Activated naive CD8-positive, alpha-beta T cell treated with anti-CD3 and anti-CD28 coated beads, Interleukin-2, amount 50 U/mL, for 24 hours (primary cell): ENCODE data around the gene LDB3.
A peak's percentile ranks its signal among the peaks of the same experiment; 100 is the strongest.

Experiments used
- ATAC-seq: fragments of 150-1000 bp; cut with Tn5 transposase; one replicate; pipeline ENCODE4 v1.10.0; 2021
- DNase-seq: peaks from one replicate; pipeline ENCODE4 v3.0.0; 2021
- H3K27ac Mint-ChIP-seq: one replicate; pipeline ENCODE4 v1.8.0; 2021; ENCODE audit warnings: mild to moderate bottlenecking, mixed read lengths
- H3K27me3 Mint-ChIP-seq: one replicate; pipeline ENCODE4 v1.8.0; 2021; ENCODE audit warnings: mixed read lengths
- H3K36me3 Mint-ChIP-seq: one replicate; pipeline ENCODE4 v1.8.0; 2021; ENCODE audit warnings: low read depth, mixed read lengths
- H3K4me1 Mint-ChIP-seq: one replicate; pipeline ENCODE4 v1.8.0; 2021; ENCODE audit warnings: mixed read lengths
- H3K4me3 Mint-ChIP-seq: one replicate; pipeline ENCODE4 v1.8.0; 2021; ENCODE audit warnings: mild to moderate bottlenecking, moderate library complexity, mixed read lengths
- H3K9me3 Mint-ChIP-seq: one replicate; pipeline ENCODE4 v1.8.0; 2021; ENCODE audit warnings: mixed read lengths

LDB3 gene

DNA sequence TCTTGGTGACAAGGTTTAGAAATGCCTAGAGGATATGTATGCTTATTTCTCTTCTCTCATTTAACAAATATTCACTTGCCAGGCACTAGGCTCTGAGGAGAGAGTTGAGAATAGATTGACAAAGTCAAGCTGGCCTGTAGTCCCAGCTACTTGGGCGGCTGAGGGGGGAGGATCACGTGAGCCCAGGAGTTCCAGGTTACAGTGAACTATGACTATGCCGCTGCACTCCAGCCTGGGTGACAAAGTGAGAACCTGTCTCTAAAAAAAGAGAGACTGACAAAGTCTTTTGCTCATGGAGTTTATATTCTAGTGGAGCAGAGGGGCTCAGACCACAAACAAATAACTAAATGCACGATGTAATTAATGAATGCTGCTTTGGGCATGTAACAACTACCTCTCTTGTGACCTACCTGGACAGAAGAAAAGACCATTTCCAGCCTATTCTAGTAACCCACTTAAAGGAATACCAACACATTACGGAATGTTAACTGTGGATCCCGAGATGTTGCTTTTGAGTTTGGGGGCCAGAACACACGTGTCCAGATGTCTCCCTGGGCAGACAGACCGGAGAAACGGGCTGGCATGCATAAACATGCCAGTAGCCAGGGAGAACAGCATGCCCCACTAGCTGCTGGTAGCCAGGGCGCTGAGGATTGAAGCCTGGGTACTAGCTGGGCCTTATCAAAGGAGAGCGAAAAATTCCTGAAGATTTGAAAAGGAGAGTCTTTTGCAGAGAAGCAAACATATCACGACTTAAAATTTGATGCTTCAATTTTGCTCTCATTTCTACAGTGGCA is 85.5 kb downstream of the LDB3 start:
- Mint-ChIP-seq H3K4me1 (peaks cover 22% of the 10 kb centered on the region), H3K27me3 (peaks cover 25% of the 10 kb centered on the region), H3K36me3 (no peaks in the 10 kb centered on the region), H3K9me3 (no peaks in the 10 kb centered on the region), H3K4me3 (no peak overlapping the region), H3K27ac (no peak overlapping the region)
- no peak for DNase-seq
- ATAC-seq: no peak

DNA sequence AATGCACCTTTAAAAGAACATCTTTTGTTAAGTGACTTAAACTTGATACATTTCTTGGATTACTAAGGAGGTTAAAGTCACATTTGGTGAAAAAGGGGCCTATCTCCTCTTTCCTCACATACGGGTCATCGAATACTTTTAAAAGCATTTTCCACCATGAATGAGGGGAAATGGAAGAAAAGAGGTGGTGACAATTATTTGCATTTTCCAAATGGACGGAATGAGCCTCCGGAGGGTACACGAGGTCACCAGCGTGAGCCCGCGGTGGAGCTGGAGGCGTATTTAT is 87.1 kb downstream of the LDB3 start:
- peak overlapping the region; percentile 75 for H3K27ac Mint-ChIP-seq
- no peak for DNase-seq

GRCh38 chr10:86755740-86756510 is 87.6 kb downstream of the LDB3 start:
- ATAC-seq (peak; percentile 93), DNase-seq (peak; percentile 92)
- Mint-ChIP-seq H3K4me3 (peak overlapping the region; percentile 78), H3K27me3 (peaks cover 31% of the 10 kb centered on the region), H3K27ac (peak overlapping the region; percentile 75), H3K4me1 (peaks cover 29% of the 10 kb centered on the region), H3K36me3 (no peaks in the 10 kb centered on the region), H3K9me3 (no peaks in the 10 kb centered on the region)

More for the DNA sequence above, 87.1 kb downstream of the LDB3 start:
- ATAC-seq: no peak
- Mint-ChIP-seq H3K36me3 (no peaks in the 10 kb centered on the region), H3K27me3 (peaks cover 32% of the 10 kb centered on the region), H3K4me1 (peaks cover 29% of the 10 kb centered on the region), H3K9me3 (no peaks in the 10 kb centered on the region), H3K4me3 (peak overlapping the region; percentile 78)

GRCh38 chr10:86756511-86757112 is 88.3 kb downstream of the LDB3 start, which contains the start of gene BMPR1A:
Gene BMPR1A (plus strand): TSS chr10:86756619. CDS start chr10:86876019, 119,400 bp downstream.
- Mint-ChIP-seq H3K27ac (peak within 1 kb of the TSS; percentile 75), H3K9me3 (no peaks in the 10 kb centered on the region), H3K36me3 (no peaks in the 10 kb centered on the region), H3K4me1 (peaks cover 29% of the 10 kb centered on the region), H3K4me3 (peak within 1 kb of the TSS; percentile 86), H3K27me3 (peaks cover 33% of the 10 kb centered on the region)
- no peak for DNase-seq
- peak; percentile 56 for ATAC-seq

DNA sequence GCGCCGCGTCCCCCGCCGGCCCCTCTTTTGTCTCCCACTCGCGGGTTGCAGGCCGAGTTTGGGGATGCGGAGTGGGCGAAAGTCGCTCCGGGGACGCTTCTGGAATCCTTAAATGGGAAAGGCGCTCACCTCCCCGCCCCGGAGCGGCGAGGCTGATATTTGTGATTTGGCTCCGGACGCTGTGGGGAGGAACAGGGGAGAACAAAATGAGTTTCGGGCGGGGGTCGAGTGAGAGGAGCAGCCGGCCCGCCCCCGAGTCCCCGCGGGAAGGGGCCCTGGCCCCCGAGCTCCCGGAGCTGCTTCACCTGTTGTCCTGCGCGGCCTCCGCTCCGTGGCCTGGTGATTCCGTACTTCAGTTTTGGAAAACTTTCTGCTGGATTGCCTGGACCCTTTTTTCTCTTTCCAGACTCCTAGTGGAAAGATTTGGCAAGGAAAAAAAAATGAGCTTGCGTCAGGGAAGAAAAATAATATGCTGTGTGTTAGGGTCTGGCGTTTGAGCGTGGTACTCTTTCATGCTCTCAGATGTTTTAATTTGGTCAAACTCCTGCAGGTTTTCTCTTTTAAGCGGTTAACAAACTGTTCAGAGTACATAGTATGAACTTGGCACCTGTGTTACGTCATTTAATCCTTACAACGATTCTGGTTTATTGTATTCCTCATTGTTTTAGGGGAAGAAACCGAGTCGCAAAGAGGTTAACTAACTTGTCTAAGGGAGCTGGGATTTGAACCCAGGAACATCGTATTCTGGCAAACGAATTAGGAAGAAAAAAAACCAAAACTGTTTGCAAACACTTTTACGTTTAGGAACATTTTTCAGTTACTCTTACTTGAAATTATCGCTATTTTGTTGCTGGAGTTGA is 89.0 kb downstream of the LDB3 start:
- Mint-ChIP-seq H3K27ac (peak overlapping the region; percentile 73), H3K4me1 (peaks cover 29% of the 10 kb centered on the region), H3K4me3 (peak overlapping the region; percentile 86), H3K36me3 (no peaks in the 10 kb centered on the region), H3K9me3 (no peaks in the 10 kb centered on the region), H3K27me3 (peaks cover 33% of the 10 kb centered on the region)
- DNase-seq (peak; percentile 14), ATAC-seq (no peak)

DNA sequence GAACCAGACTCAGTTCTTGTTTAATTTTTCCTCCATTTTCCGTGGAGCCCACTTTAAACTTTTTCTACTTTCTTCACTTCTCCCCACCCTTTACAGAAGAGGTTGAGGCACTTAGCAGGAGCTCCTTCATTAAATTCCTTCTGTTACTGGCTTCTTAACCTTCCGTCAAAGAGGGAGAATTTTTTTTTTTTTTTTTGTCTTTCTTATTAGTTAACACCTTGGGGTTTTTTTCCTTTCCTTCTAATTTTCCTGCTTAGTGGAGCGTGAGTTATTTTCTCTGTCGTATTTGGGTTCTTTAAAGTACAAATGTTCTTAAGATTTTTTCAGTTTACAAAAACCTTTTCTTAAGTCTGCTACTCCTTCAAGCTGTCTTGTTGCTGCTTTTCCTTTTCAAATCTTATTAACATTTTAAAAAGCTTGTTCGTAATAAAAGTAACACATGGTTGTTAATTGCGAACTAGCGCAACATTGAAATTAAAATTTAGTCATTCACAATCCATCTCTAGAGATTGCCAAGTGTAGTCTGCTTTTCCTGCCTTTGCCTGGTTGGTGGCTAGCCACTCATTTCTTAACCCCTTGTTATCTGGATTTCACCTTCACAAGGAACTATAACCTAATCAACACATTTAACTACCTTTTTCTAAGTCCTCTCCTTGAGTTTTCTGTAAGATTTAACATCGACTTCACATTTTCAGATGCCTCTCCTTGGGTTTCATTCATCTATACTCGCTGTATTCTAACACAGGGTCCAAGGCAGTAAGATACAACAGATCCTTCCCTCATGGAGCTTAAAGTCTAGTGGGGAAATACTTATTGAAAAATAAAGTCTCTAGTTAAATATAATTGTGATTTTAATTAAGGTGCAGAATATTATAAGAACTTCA is 90.1 kb downstream of the LDB3 start:
- Mint-ChIP-seq H3K36me3 (no peaks in the 10 kb centered on the region), H3K27ac (no peak overlapping the region), H3K4me3 (peak overlapping the region; percentile 86), H3K4me1 (peaks cover 29% of the 10 kb centered on the region), H3K9me3 (no peaks in the 10 kb centered on the region), H3K27me3 (peaks cover 33% of the 10 kb centered on the region)
- no peak for DNase-seq
- no peak for ATAC-seq

- Mint-ChIP-seq H3K36me3 (no peaks in the 10 kb centered on the region), H3K4me3 (no peak overlapping the region), H3K27ac (no peak overlapping the region), H3K4me1 (peaks cover 29% of the 10 kb centered on the region), H3K9me3 (no peaks in the 10 kb centered on the region), H3K27me3 (peaks cover 33% of the 10 kb centered on the region)
- ATAC-seq (no peak), DNase-seq (no peak)
These were observed 90.9 kb downstream of the LDB3 start for GRCh38 chr10:86759073-86759672.

DNA sequence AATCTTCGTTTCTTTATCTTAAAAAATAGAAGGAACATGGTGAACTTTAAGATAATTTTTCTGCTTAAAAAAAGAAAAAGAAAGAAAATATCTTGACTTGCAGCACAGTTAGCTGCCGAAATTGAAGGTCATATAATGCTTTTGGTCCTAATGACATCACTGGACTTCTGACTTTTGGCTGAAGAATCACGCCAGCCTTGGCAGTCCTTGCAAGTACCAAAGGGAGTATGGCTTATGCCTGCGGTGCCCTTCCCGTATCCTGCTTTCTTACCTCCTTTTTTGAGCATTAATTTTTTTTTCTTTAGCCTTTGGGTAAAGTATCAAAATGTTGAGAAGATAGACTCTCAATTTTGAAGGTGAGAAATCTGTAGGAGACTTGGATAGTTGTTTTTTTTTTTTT is 95.1 kb downstream of the LDB3 start:
- no peak for ATAC-seq
- Mint-ChIP-seq H3K36me3 (no peaks in the 10 kb centered on the region), H3K27ac (no peak overlapping the region), H3K4me1 (peaks cover 11% of the 10 kb centered on the region), H3K9me3 (no peaks in the 10 kb centered on the region), H3K27me3 (peaks cover 16% of the 10 kb centered on the region), H3K4me3 (no peak overlapping the region)
- no peak for DNase-seq

DNA sequence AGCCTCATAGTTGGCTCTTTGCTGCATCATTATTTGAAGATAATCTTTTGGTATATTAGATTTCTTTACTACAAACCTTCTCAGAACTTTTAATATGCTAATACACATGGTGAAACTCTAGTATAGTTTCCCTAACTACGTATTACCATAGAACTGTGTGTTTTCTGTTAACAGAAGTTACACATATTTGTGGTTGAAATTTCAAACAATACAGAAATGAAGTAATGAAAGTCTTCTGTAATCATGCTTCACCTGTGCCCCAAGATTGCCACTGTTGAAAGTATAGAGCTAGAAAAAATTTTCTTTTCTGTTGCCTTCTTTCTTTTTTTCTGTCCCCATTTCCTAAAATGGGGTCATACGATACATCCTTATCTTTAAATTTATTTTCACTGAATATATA is 97.2 kb downstream of the LDB3 start:
- DNase-seq (no peak), ATAC-seq (no peak)
- H3K27me3 Mint-ChIP-seq: peaks cover 4% of the 10 kb centered on the region
- H3K36me3 Mint-ChIP-seq: no peaks in the 10 kb centered on the region
- peaks cover 2% of the 10 kb centered on the region for H3K4me1 Mint-ChIP-seq
- H3K27ac Mint-ChIP-seq: no peak overlapping the region
- H3K4me3 Mint-ChIP-seq: no peak overlapping the region
- H3K9me3 Mint-ChIP-seq: no peaks in the 10 kb centered on the region

DNA sequence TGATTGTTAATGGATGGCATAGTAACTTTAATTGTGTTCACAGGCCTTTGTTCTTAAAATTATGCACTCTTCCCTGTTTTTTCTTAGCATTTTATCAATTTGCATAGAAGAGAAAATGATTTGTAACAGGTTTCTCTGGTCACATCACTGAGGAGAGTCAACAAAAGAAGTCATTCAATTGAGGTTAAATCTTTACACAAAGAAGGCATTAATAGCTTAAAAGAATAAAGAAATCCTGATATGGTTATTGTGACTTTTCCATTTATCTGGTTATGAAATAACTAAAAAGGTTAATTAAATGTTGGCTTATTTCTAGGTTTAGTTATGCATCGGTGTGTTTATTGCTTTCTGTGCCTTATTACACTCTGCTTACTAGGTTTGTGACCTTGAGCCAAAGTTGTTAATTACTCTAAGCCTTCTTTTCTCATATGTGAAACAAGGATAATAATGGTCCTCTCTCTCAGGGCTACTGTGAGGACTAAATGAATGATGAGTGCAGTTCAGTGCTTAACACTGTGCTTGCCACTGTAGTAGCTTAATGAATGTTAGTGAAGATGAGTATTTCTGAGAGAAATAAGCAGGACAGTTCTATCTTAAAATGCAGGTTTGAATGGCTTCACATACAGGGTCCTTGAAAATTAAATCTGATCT is 100.2 kb downstream of the LDB3 start:
- no peak for ATAC-seq
- Mint-ChIP-seq H3K27me3 (peaks cover 2% of the 10 kb centered on the region), H3K9me3 (no peaks in the 10 kb centered on the region), H3K4me3 (no peak overlapping the region), H3K4me1 (peaks cover 2% of the 10 kb centered on the region), H3K36me3 (no peaks in the 10 kb centered on the region), H3K27ac (no peak overlapping the region)
- DNase-seq: no peak

DNA sequence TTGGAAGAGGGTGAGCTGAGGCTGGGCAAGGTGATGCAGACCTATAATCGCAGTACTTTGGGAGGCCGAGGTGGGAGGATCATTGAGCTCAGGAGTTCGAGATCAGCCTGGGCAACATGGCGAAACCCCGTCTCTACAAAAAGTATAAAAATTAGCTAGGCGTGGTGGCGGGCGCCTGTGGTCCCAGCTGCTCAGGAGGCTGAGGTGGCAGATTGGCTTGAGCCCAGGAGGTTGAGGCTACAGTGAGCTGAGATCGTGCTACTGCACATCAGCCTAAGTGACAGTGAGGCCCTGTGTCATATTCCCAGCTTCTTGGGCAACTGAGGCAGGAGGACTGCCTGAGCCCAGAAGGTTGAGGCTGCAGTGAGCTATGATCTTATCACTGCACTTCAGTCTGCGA is 101.7 kb downstream of the LDB3 start:
- H3K27me3 Mint-ChIP-seq: peaks cover 2% of the 10 kb centered on the region
- ATAC-seq (no peak), DNase-seq (no peak)
- H3K4me3 Mint-ChIP-seq: no peak overlapping the region
- H3K9me3 Mint-ChIP-seq: no peaks in the 10 kb centered on the region
- no peaks in the 10 kb centered on the region for H3K36me3 Mint-ChIP-seq
- H3K27ac Mint-ChIP-seq: no peak overlapping the region
- peaks cover 4% of the 10 kb centered on the region for H3K4me1 Mint-ChIP-seq

GRCh38 chr10:86770412-86770960 is 102.2 kb downstream of the LDB3 start:
- ATAC-seq (no peak), DNase-seq (no peak)
- Mint-ChIP-seq H3K36me3 (no peaks in the 10 kb centered on the region), H3K9me3 (no peaks in the 10 kb centered on the region), H3K4me3 (no peak overlapping the region), H3K4me1 (peaks cover 4% of the 10 kb centered on the region), H3K27me3 (peaks cover 2% of the 10 kb centered on the region), H3K27ac (no peak overlapping the region)

- Mint-ChIP-seq H3K4me3 (no peak overlapping the region), H3K9me3 (no peaks in the 10 kb centered on the region), H3K27me3 (peaks cover 2% of the 10 kb centered on the region), H3K36me3 (no peaks in the 10 kb centered on the region), H3K27ac (no peak overlapping the region), H3K4me1 (peaks cover 4% of the 10 kb centered on the region)
- ATAC-seq (no peak), DNase-seq (no peak)
These were observed 105.2 kb downstream of the LDB3 start for GRCh38 chr10:86773498-86773897.
